DOHH2 (cell line): ENCODE measurements around the gene BRD3OS.

Experiments
- H3F3A ChIP-seq: fragments of 200-600 bp; sonication (generic), shearing (Covaris generic); 2 replicates; pipeline ENCODE4 v1.6.0; 2016; ENCODE audit warnings: antibody characterized with exemption, mild to moderate bottlenecking; ENCODE audit not compliant: control insufficient read depth, insufficient read depth
- H3K27ac ChIP-seq: fragments of 200-600 bp; sonication (generic); 2 replicates; pipeline ENCODE4 v1.5.1; 2014; ENCODE audit warnings: low read depth, mild to moderate bottlenecking, low read length, moderate library complexity
- H3K27me3 ChIP-seq: fragments of 200-600 bp; sonication (generic); 2 replicates; pipeline ENCODE4 v1.6.1; 2014; ENCODE audit warnings: mild to moderate bottlenecking, low read length, mixed read lengths; ENCODE audit not compliant: control insufficient read depth
- H3K36me3 ChIP-seq: fragments of 200-600 bp; sonication (generic); 2 replicates; pipeline ENCODE4 v1.6.1; 2014; ENCODE audit warnings: mild to moderate bottlenecking, low read length, moderate library complexity, mixed read lengths; ENCODE audit not compliant: control insufficient read depth
- H3K4me1 ChIP-seq: fragments of 200-600 bp; sonication (generic); 2 replicates; pipeline ENCODE4 v1.6.1; 2014; ENCODE audit warnings: mild to moderate bottlenecking, low read length, mixed read lengths; ENCODE audit not compliant: control insufficient read depth
- H3K4me2 ChIP-seq: fragments of 200-600 bp; sonication (generic); 2 replicates; pipeline ENCODE4 v1.6.0; 2014; ENCODE audit warnings: mild to moderate bottlenecking, low read length, moderate library complexity
- H3K4me3 ChIP-seq: fragments of 200-600 bp; sonication (generic); 2 replicates; pipeline ENCODE4 v1.5.1; 2014; ENCODE audit warnings: mild to moderate bottlenecking, low read length, mixed read lengths
- H3K79me2 ChIP-seq: fragments of 200-600 bp; sonication (generic); 2 replicates; pipeline ENCODE4 v1.6.1; 2014; ENCODE audit warnings: mild to moderate bottlenecking, low read length, mixed read lengths; ENCODE audit not compliant: control insufficient read depth
- H3K9me2 ChIP-seq: fragments of 200-600 bp; sonication (generic); replicated peaks from 2 replicates; pipeline ENCODE4 v1.6.1; 2014; ENCODE audit warnings: mild to moderate bottlenecking, low read length, mixed read lengths; ENCODE audit not compliant: control insufficient read depth
- H3K9me3 ChIP-seq: fragments of 200-600 bp; sonication (generic); 2 replicates; pipeline ENCODE4 v1.6.1; 2014; ENCODE audit warnings: antibody characterized with exemption, low read length, mixed read lengths; ENCODE audit not compliant: control insufficient read depth, insufficient read depth
- H4K20me1 ChIP-seq: fragments of 200-600 bp; sonication (generic); 2 replicates; pipeline ENCODE4 v1.6.0; 2014; ENCODE audit warnings: low read depth, mild to moderate bottlenecking, antibody characterized with exemption, low read length, moderate library complexity; ENCODE audit not compliant: control insufficient read depth, insufficient read depth
- CTCF ChIP-seq: fragments of 200-600 bp; sonication (generic); IDR thresholded peaks from one replicate; pipeline ENCODE4 v1.5.1; 2014; ENCODE audit warnings: antibody characterized with exemption, mild to moderate bottlenecking, low read depth, low read length; ENCODE audit not compliant: poor library complexity, severe bottlenecking
- EZH2phosphoT487 ChIP-seq: fragments of 200-600 bp; sonication (generic); IDR thresholded peaks from 2 replicates; pipeline ENCODE4 v1.6.1; 2017; ENCODE audit warnings: borderline replicate concordance, mild to moderate bottlenecking, antibody characterized with exemption, low read length, moderate library complexity, mixed read lengths

Gene BRD3OS

GRCh38 chr9:134054891-134055811, 29.9 kb downstream of the BRD3OS start:
- H3K79me2 ChIP-seq: peaks cover 63% of the 10 kb centered on the region
- H3K4me2 ChIP-seq: no peak overlapping the region
- H3K27ac ChIP-seq: no peak overlapping the region
- H4K20me1 ChIP-seq: peaks cover 18% of the 10 kb centered on the region
- H3K4me3 ChIP-seq: no peak overlapping the region
- no peaks in the 10 kb centered on the region for H3K27me3 ChIP-seq
- H3K9me3 ChIP-seq: no peaks in the 10 kb centered on the region
- no peak for TF ChIP-seq CTCF
- TF ChIP-seq EZH2phosphoT487: no peak
- H3K36me3 ChIP-seq: peaks cover 17% of the 10 kb centered on the region
- H3K4me1 ChIP-seq: peaks cover 7% of the 10 kb centered on the region
- H3K9me2 ChIP-seq: no peaks in the 10 kb centered on the region
- H3F3A ChIP-seq: no peaks in the 10 kb centered on the region

GRCh38 chr9:134055981-134056461, 30.7 kb downstream of the BRD3OS start:
- no peaks in the 10 kb centered on the region for H3K27me3 ChIP-seq
- peaks cover 18% of the 10 kb centered on the region for H4K20me1 ChIP-seq
- H3K4me1 ChIP-seq: peaks cover 16% of the 10 kb centered on the region
- H3K79me2 ChIP-seq: peaks cover 72% of the 10 kb centered on the region
- peaks cover 14% of the 10 kb centered on the region for H3K36me3 ChIP-seq
- TF ChIP-seq EZH2phosphoT487 (no peak), CTCF (no peak)
- no peak overlapping the region for H3K4me3 ChIP-seq
- no peaks in the 10 kb centered on the region for H3K9me3 ChIP-seq
- H3K9me2 ChIP-seq: no peaks in the 10 kb centered on the region
- no peak overlapping the region for H3K4me2 ChIP-seq
- no peaks in the 10 kb centered on the region for H3F3A ChIP-seq
- no peak overlapping the region for H3K27ac ChIP-seq

GRCh38 chr9:134056483-134057306, 31.4 kb downstream of the BRD3OS start:
- peaks cover 79% of the 10 kb centered on the region for H3K79me2 ChIP-seq
- H3K4me1 ChIP-seq: peaks cover 21% of the 10 kb centered on the region
- no peak overlapping the region for H3K27ac ChIP-seq

More at GRCh38 chr9:134056483-134057306, 31.4 kb downstream of the BRD3OS start:
- Histone ChIP-seq H3K4me2 (no peak overlapping the region), H3K9me3 (no peaks in the 10 kb centered on the region), H3K9me2 (no peaks in the 10 kb centered on the region), H3K27me3 (no peaks in the 10 kb centered on the region), H3K4me3 (no peak overlapping the region), H3K36me3 (peaks cover 10% of the 10 kb centered on the region), H4K20me1 (peaks cover 18% of the 10 kb centered on the region), H3F3A (no peaks in the 10 kb centered on the region)
- no peak for TF ChIP-seq CTCF
- TF ChIP-seq EZH2phosphoT487: no peak
